SK-N-SH (cell line): ENCODE data around the gene ZNF790. TPM values are rescaled to one million over a fixed set of nuclear protein-coding genes. Genes with fewer than 3 reads are reported as not detected.

Source experiments
- CTCF ChIA-PET: fragments of 300-600, 350-600 bp; formaldehyde crosslinking; extraction: SDS; loops from one replicate; lab custom pipeline; 2021; lab: Yijun Ruan, JAX
- POLR2A ChIA-PET: fragments of 350-600 bp; sonication (Branson Sonifier 250); formaldehyde crosslinking; extraction: SDS; loops from one replicate; lab custom pipeline; 2020; ENCODE audit warnings: antibody characterized with exemption, inconsistent platforms; lab: Yijun Ruan, JAX
- DNase-seq: peaks from one replicate; pipeline ENCODE4 v3.0.0; 2012
- H2AFZ ChIP-seq: fragments of 200-600 bp; sonication (generic); 2 replicates; pipeline ENCODE4 v1.8.1; 2016; ENCODE audit warnings: antibody characterized with exemption, mild to moderate bottlenecking, low read depth
- H3F3A ChIP-seq: fragments of 200-600 bp; sonication (generic); replicated peaks from 2 replicates; pipeline ENCODE3; 2016; ENCODE audit warnings: antibody characterized with exemption, mild to moderate bottlenecking; ENCODE audit not compliant: insufficient read depth
- H3K27ac ChIP-seq, 2 experiments: fragments of 200-500 bp in 1 of 2; fragments of 200-600 bp in 1 of 2; sonication (Bioruptor generic) in 1 of 2; sonication (generic), shearing (Covaris generic) in 1 of 2; 2 replicates each; pipeline versions ENCODE4 v1.5.1 to v1.6.1; 2014 to 2016; ENCODE audit warnings: low read depth in 2 of 2, inconsistent platforms in 1 of 2, low read length in 1 of 2, mild to moderate bottlenecking in 1 of 2, mixed read lengths in 1 of 2
- H3K27me3 ChIP-seq: fragments of 200-600 bp; sonication (generic), shearing (Covaris generic); 2 replicates; pipeline ENCODE4 v1.6.1; 2016; ENCODE audit warnings: mixed run types; ENCODE audit not compliant: insufficient read depth
- H3K36me3 ChIP-seq, 2 experiments: fragments of 200-500 bp in 1 of 2; fragments of 200-600 bp in 1 of 2; sonication (Bioruptor generic) in 1 of 2; sonication (generic) in 1 of 2; replicated peaks in 1 of 2; 2 replicates each; pipeline versions ENCODE3 to v1.5.1; 2014 to 2016; ENCODE audit warnings: low read length in 1 of 2, mild to moderate bottlenecking in 1 of 2; ENCODE audit not compliant: insufficient read depth in 2 of 2, control insufficient read depth in 1 of 2
- H3K4me1 ChIP-seq, 2 experiments: fragments of 200-500 bp in 1 of 2; fragments of 200-600 bp in 1 of 2; sonication (Bioruptor generic) in 1 of 2; sonication (generic), shearing (Covaris generic) in 1 of 2; 2 replicates each; pipeline versions ENCODE4 v1.5.1 to v1.6.1; 2014 to 2016; ENCODE audit warnings: low read depth in 1 of 2, low read length in 1 of 2, mixed run types in 1 of 2; ENCODE audit not compliant: insufficient read depth in 2 of 2, control insufficient read depth in 1 of 2
- H3K4me2 ChIP-seq: fragments of 200-600 bp; sonication (generic), shearing (Covaris generic); 2 replicates; pipeline ENCODE4 v1.6.1; 2017; ENCODE audit warnings: mixed run types
- H3K4me3 ChIP-seq, 2 experiments: fragments of 200-500 bp in 1 of 2; fragments of 200-600 bp in 1 of 2; sonication (Bioruptor generic) in 1 of 2; sonication (generic), shearing (Covaris generic) in 1 of 2; 2 replicates each; pipeline versions ENCODE4 v1.5.1 to v1.8.1; 2014 to 2016; ENCODE audit warnings: low read depth in 2 of 2, inconsistent platforms in 1 of 2, low read length in 1 of 2, mild to moderate bottlenecking in 1 of 2, mixed read lengths in 1 of 2, moderate library complexity in 1 of 2
- H3K79me2 ChIP-seq: fragments of 200-600 bp; sonication (generic); 2 replicates; pipeline ENCODE4 v1.8.1; 2017; ENCODE audit warnings: mild to moderate bottlenecking; ENCODE audit not compliant: insufficient read depth
- H3K9ac ChIP-seq: fragments of 200-600 bp; sonication (generic); 2 replicates; pipeline ENCODE4 v1.6.1; 2017; ENCODE audit warnings: mixed run types
- H3K9me2 ChIP-seq: fragments of 200-600 bp; sonication (generic); 2 replicates; pipeline ENCODE4 v1.6.1; 2017; ENCODE audit warnings: mixed run types
- H3K9me3 ChIP-seq: fragments of 200-600 bp; sonication (generic); 2 replicates; pipeline ENCODE4 v1.6.1; 2017; ENCODE audit warnings: mixed run types, mild to moderate bottlenecking, moderate library complexity
- H4K20me1 ChIP-seq: fragments of 200-600 bp; sonication (generic); 2 replicates; pipeline ENCODE4 v1.6.1; 2017; ENCODE audit warnings: mild to moderate bottlenecking, mixed run types; ENCODE audit not compliant: insufficient read depth
- CHD2 ChIP-seq: fragments of 150-350 bp; IDR thresholded peaks from 2 replicates; pipeline ENCODE4 v1.6.1; 2018; ENCODE audit warnings: low read length; ENCODE audit not compliant: partially characterized antibody
- EP300 ChIP-seq, 2 experiments: IDR thresholded peaks; 2 replicates each; pipeline versions ENCODE4 v1.4.0 to v1.6.1; 2012; ENCODE audit warnings: borderline replicate concordance in 1 of 2, low read depth in 1 of 2, low read length in 1 of 2
- FOSL2 ChIP-seq: IDR thresholded peaks from 2 replicates; pipeline ENCODE4 v1.4.0; 2012; ENCODE audit warnings: low read depth, mild to moderate bottlenecking, moderate library complexity, borderline replicate concordance
- FOXJ3 ChIP-seq: sonication (generic); formaldehyde crosslinking; IDR thresholded peaks from 2 replicates; pipeline ENCODE4 v1.5.1; 2020; ENCODE audit warnings: mild to moderate bottlenecking, missing genetic modification reagents
- MEF2A ChIP-seq: IDR thresholded peaks from 2 replicates; pipeline ENCODE4 v1.4.0; 2012; ENCODE audit warnings: low read depth, borderline replicate concordance
- RAD21 ChIP-seq: IDR thresholded peaks from 2 replicates; pipeline ENCODE4 v1.6.1; 2012; ENCODE audit warnings: mild to moderate bottlenecking, low read length
- SIN3A ChIP-seq: IDR thresholded peaks from 2 replicates; pipeline ENCODE4 v1.6.1; 2012; ENCODE audit warnings: low read depth, mild to moderate bottlenecking, low read length, moderate library complexity, borderline replicate concordance
- SMC3 ChIP-seq: IDR thresholded peaks from 2 replicates; pipeline ENCODE4 v1.6.1; 2012; ENCODE audit warnings: low read depth, low read length, improper control_type of control experiment
- TCF12 ChIP-seq: IDR thresholded peaks from 2 replicates; pipeline ENCODE4 v1.4.0; 2012
- YY1 ChIP-seq: IDR thresholded peaks from 2 replicates; pipeline ENCODE4 v1.4.0; 2012; ENCODE audit warnings: low read depth, mild to moderate bottlenecking
- WGBS: methylation state at CpG from one replicate; pipeline ENCODE4 v1.1.6; 2017; ENCODE audit warnings: low lambda C conversion rate; 5-methylcytosine and 5-hydroxymethylcytosine counted together
- polyA plus RNA-seq, 3 experiments: library from polyadenylated mRNA; depleted of rRNA; stranded (reverse); fragments of >200 nt; gene quantifications; 2 replicates each; pipeline ENCODE4 v1.2.3, GENCODE V29; 2012
- TF ChIP-seq, protein P1 (sequence below): IDR thresholded peaks from 2 replicates; pipeline ENCODE4; 2012
- TF ChIP-seq, protein P2 (sequence below): IDR thresholded peaks from 2 replicates; pipeline ENCODE4 v1.4.0; 2012; ENCODE audit warnings: low read depth, borderline replicate concordance
- TF ChIP-seq, protein P3 (sequence below): fragments of 150-350 bp; IDR thresholded peaks from 2 replicates; pipeline ENCODE4 v1.6.1; 2016; ENCODE audit warnings: mild to moderate bottlenecking, low read depth, low read length
- TF ChIP-seq, protein P4 (sequence below): IDR thresholded peaks from 2 replicates; pipeline ENCODE4 v1.4.0; 2012; ENCODE audit warnings: low read depth

ZNF790 gene
- polyA plus RNA-seq, 1 of the 3 experiments (the other 2 are of a cell fraction): 2.2 TPM

DNA sequence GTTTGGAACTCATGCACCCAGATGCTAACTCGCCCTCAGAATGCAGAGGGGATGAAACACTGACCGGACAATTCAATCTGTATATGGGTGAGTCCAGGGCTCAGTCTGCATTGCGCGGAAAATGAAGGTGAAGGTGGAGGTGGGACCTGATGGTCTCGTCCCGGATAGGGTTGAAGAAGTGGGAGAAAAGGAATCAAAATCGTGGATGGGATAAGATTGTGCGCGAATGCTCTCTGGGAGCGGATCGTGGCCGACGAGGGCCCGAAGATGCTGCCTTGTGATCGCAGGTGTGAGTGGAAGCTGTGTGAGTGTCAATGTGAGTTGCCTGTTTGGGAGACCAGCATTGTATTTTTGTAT, 65.0 kb downstream of the ZNF790 start:
- ChIA-PET CTCF (no interaction called here), POLR2A (interaction anchor here (0.7 to 1.3 kb wide), 3 partner anchors 24 to 200 kb away, joined by 3 read pairs; partner anchors contain the start of genes ZNF461 and ZNF529)
- Histone ChIP-seq H3K27me3 (no peaks in the 10 kb centered on the region), H3K9me2 (no peaks in the 10 kb centered on the region), H3K36me3 (peaks cover 0 to 5% of the 10 kb centered on the region in 2 experiments), H3F3A (peaks cover 17% of the 10 kb centered on the region), H3K4me3 (peak overlapping the region; percentile 55 to 99), H3K9ac (peak overlapping the region; percentile 84), H3K4me1 (peaks cover 0 to 3% of the 10 kb centered on the region in 2 experiments; a peak in 1 of 4 replicates), H4K20me1 (no peaks in the 10 kb centered on the region), H3K79me2 (peaks cover 38% of the 10 kb centered on the region), H2AFZ (peak overlapping the region; percentile 97), H3K9me3 (no peaks in the 10 kb centered on the region; the same call in 1 of the 2 replicates), H3K4me2 (peak overlapping the region; percentile 94), H3K27ac (peak overlapping the region; percentile 79 to 96; a peak in 3 of 4 replicates)
- TF ChIP-seq FOSL2 (no peak), SMC3 (no peak), CHD2 (no peak), EP300 (IDR thresholded peaks at IDR 0.05; ENCODE audit: borderline replicate concordance in 1 of 2, low read depth in 1 of 2, low read length in 1 of 2) (no peak), SIN3A (no peak), FOXJ3 (CRISPR knock-in tag) (no peak), MEF2A (no peak), TCF12 (no peak), YY1 (no peak), RAD21 (no peak)
- TF ChIP-seq, protein P1, sequence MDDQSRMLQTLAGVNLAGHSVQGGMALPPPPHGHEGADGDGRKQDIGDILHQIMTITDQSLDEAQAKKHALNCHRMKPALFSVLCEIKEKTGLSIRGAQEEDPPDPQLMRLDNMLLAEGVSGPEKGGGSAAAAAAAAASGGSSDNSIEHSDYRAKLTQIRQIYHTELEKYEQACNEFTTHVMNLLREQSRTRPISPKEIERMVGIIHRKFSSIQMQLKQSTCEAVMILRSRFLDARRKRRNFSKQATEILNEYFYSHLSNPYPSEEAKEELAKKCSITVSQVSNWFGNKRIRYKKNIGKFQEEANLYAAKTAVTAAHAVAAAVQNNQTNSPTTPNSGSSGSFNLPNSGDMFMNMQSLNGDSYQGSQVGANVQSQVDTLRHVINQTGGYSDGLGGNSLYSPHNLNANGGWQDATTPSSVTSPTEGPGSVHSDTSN: no peak
- TF ChIP-seq, protein P2, sequence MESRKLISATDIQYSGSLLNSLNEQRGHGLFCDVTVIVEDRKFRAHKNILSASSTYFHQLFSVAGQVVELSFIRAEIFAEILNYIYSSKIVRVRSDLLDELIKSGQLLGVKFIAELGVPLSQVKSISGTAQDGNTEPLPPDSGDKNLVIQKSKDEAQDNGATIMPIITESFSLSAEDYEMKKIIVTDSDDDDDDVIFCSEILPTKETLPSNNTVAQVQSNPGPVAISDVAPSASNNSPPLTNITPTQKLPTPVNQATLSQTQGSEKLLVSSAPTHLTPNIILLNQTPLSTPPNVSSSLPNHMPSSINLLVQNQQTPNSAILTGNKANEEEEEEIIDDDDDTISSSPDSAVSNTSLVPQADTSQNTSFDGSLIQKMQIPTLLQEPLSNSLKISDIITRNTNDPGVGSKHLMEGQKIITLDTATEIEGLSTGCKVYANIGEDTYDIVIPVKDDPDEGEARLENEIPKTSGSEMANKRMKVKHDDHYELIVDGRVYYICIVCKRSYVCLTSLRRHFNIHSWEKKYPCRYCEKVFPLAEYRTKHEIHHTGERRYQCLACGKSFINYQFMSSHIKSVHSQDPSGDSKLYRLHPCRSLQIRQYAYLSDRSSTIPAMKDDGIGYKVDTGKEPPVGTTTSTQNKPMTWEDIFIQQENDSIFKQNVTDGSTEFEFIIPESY: no peak
- TF ChIP-seq, protein P3, sequence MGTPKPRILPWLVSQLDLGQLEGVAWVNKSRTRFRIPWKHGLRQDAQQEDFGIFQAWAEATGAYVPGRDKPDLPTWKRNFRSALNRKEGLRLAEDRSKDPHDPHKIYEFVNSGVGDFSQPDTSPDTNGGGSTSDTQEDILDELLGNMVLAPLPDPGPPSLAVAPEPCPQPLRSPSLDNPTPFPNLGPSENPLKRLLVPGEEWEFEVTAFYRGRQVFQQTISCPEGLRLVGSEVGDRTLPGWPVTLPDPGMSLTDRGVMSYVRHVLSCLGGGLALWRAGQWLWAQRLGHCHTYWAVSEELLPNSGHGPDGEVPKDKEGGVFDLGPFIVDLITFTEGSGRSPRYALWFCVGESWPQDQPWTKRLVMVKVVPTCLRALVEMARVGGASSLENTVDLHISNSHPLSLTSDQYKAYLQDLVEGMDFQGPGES: no peak
- TF ChIP-seq, protein P4, sequence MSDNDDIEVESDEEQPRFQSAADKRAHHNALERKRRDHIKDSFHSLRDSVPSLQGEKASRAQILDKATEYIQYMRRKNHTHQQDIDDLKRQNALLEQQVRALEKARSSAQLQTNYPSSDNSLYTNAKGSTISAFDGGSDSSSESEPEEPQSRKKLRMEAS: no peak
- 31% methylated on average over 15 of the region's 15 CpGs for WGBS
- DNase-seq: no peak
